HG03064 (cell line): ENCODE results near the gene UNKL.
"Not testable (repeated sequence)": the region's sequence is repeated elsewhere in the genome, so short reads cannot be mapped to it uniquely, and the experiment has no call there.

Source experiments
- ATAC-seq: cut with Tn5 transposase; IDR thresholded peaks from one replicate; pipeline ENCODE4 v1.9.1; 2021; ENCODE audit warnings: low read depth; ENCODE audit not compliant: unreplicated experiment

UNKL gene

GRCh38 chr16:1330260-1330914, 84.1 kb downstream of the UNKL start:
- no peak for ATAC-seq

- not testable (repeated sequence) for ATAC-seq
Measured at GRCh38 chr16:1328961-1329360, 85.5 kb downstream of the UNKL start.

- ATAC-seq = not testable (repeated sequence)
Measured at GRCh38 chr16:1328136-1328535, 86.4 kb downstream of the UNKL start.

GRCh38 chr16:1327619-1327947, 86.9 kb downstream of the UNKL start:
- no peak for ATAC-seq

GRCh38 chr16:1326946-1327618, 87.4 kb downstream of the UNKL start:
- ATAC-seq = no peak

- ATAC-seq = no peak
Measured at GRCh38 chr16:1326391-1326790, 88.1 kb downstream of the UNKL start.

GRCh38 chr16:1325673-1326371, 88.7 kb downstream of the UNKL start:
- no peak for ATAC-seq

GRCh38 chr16:1325261-1325660, 89.2 kb downstream of the UNKL start:
- ATAC-seq = no peak

GRCh38 chr16:1324286-1324826, 90.1 kb downstream of the UNKL start:
- ATAC-seq = no peak

GRCh38 chr16:1323296-1324239, 90.9 kb downstream of the UNKL start:
- no peak for ATAC-seq

GRCh38 chr16:1322407-1322806, 92.1 kb downstream of the UNKL start:
- ATAC-seq = no peak

- ATAC-seq = no peak
Measured at GRCh38 chr16:1320658-1321240, 93.8 kb downstream of the UNKL start.

- ATAC-seq = no peak
Measured at GRCh38 chr16:1320097-1320496, 94.4 kb downstream of the UNKL start.

GRCh38 chr16:1319041-1319440, 95.5 kb downstream of the UNKL start:
- no peak for ATAC-seq

GRCh38 chr16:1318268-1318545, 96.3 kb downstream of the UNKL start:
- ATAC-seq = no peak

- no peak for ATAC-seq
Measured at GRCh38 chr16:1317479-1318267, 96.8 kb downstream of the UNKL start.

GRCh38 chr16:1316033-1316405, 98.5 kb downstream of the UNKL start:
- no peak for ATAC-seq

GRCh38 chr16:1315081-1316032, 99.1 kb downstream of the UNKL start:
- no peak for ATAC-seq
